SU-DHL-6 (cell line): ENCODE measurements around the gene XRCC6.

Experiments
- EZH2phosphoT487 ChIP-seq: fragments of 200-600 bp; sonication (generic), shearing (Covaris generic); conservative IDR thresholded peaks from 2 replicates; pipeline ENCODE4 v1.6.1; 2018; ENCODE audit warnings: mild to moderate bottlenecking, antibody characterized with exemption, low read length, moderate library complexity, mixed read lengths
- TF ChIP-seq, protein P1 (sequence below): fragments of 200-600 bp; sonication (generic); IDR thresholded peaks from one replicate; pipeline ENCODE4 v1.5.1; 2017; ENCODE audit warnings: antibody characterized with exemption, mild to moderate bottlenecking, low read length, moderate library complexity; ENCODE audit not compliant: insufficient read depth, poor library complexity, severe bottlenecking

- no peak for TF ChIP-seq EZH2phosphoT487
- TF ChIP-seq, protein P1, sequence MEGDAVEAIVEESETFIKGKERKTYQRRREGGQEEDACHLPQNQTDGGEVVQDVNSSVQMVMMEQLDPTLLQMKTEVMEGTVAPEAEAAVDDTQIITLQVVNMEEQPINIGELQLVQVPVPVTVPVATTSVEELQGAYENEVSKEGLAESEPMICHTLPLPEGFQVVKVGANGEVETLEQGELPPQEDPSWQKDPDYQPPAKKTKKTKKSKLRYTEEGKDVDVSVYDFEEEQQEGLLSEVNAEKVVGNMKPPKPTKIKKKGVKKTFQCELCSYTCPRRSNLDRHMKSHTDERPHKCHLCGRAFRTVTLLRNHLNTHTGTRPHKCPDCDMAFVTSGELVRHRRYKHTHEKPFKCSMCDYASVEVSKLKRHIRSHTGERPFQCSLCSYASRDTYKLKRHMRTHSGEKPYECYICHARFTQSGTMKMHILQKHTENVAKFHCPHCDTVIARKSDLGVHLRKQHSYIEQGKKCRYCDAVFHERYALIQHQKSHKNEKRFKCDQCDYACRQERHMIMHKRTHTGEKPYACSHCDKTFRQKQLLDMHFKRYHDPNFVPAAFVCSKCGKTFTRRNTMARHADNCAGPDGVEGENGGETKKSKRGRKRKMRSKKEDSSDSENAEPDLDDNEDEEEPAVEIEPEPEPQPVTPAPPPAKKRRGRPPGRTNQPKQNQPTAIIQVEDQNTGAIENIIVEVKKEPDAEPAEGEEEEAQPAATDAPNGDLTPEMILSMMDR = no peak
Observed at GRCh38 chr22:41598891-41599635, 22.0 kb upstream of the XRCC6 start.
